Suppressor macrophage treated with lipopolysaccharide for 1 hour (primary cell): ENCODE data around the gene AFMID.
"Not testable (repeated sequence)": the region's sequence is repeated elsewhere in the genome, so short reads cannot be mapped to it uniquely, and the experiment has no call there.

Source experiments
- DNase-seq, 3 donors: peaks; one replicate each; pipeline ENCODE4 v3.0.0-alpha.2; 2020 to 2022

AFMID gene

DNA sequence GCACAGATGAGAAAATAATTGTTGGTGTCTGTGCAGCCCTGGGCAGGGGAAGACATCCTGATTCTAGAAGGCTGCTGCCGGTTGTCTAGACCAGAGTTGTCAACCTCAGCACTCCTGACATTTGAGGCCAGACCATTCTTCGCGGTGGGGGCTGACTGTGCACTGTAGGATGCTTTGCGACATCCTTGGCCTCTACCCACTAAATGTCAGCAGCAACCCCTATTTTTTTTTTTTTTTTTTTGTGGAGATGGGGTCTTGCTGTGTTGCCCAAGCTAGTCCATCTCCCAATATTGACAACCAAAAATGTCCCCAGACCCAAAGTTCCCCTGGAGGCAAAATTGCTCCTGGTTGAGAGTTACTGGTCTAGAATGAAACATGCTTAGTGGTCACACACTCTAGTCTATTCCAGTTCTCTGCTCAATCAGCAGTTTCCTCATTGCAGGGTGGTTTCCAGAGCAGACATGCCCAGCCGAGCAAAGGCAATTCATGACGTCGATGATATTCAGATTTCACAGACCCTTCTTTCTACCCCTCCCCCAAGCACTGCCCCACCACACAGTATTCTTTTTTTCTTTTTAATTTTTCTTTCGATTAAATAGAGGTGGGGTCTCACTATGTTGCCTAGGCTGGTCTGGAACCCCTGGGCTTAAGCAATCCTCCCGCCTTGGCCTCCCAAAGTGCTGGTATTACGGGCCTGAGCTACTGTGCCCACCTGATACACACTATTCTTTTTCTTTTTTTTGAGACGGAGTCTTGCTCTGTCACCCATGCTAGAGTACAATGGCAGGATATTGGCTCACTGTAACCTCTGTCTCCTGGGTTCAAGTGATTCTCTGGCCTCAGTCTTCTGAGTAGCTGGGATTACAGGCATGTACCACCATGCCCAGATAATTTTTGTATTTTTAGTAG lies 32.0 kb upstream of the AFMID start:
- DNase-seq = peak; percentile 88 to 92 (median 92)

- peak in 1 of 3 donors; percentile 48 for DNase-seq
Measured at GRCh38 chr17:78159575-78160158, 27.5 kb upstream of the AFMID start.

DNA sequence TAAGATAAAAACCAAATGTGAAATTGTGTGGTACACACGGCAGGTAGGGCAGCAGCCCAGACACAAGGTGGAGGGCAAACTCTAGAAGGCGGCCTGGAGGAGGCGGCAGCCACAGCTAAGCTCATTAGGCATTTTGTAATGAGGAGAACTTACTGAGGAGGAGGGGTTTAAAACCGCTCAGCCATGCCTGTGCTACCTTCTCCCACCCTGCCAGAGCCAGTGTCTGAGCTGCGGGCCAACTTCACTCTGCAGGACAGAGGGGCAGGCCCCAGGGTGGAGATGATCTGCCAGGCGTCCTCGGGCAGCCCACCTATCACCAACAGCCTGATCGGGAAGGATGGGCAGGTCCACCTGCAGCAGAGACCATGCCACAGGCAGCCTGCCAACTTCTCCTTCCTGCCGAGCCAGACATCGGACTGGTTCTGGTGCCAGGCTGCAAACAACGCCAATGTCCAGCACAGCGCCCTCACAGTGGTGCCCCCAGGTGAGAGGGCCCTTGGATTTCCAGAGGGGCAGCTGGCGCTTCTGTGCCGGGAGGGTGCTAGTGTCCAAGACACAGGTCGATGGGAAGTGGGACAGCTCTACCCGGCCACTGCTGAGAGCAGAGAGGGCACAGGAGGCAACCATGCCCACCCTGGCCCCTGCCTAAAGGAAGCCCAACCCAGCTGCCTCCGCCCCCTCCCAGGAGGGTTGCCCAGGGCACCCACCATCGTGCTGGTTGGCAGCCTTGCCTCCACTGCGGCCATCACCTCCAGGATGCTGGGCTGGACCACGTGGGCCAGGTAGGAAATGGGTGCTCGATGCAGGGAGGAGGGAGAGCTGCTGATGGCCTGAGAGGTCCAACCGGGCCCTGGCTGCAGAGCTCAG lies 23.0 kb upstream of the AFMID start:
- DNase-seq = no peak

DNA sequence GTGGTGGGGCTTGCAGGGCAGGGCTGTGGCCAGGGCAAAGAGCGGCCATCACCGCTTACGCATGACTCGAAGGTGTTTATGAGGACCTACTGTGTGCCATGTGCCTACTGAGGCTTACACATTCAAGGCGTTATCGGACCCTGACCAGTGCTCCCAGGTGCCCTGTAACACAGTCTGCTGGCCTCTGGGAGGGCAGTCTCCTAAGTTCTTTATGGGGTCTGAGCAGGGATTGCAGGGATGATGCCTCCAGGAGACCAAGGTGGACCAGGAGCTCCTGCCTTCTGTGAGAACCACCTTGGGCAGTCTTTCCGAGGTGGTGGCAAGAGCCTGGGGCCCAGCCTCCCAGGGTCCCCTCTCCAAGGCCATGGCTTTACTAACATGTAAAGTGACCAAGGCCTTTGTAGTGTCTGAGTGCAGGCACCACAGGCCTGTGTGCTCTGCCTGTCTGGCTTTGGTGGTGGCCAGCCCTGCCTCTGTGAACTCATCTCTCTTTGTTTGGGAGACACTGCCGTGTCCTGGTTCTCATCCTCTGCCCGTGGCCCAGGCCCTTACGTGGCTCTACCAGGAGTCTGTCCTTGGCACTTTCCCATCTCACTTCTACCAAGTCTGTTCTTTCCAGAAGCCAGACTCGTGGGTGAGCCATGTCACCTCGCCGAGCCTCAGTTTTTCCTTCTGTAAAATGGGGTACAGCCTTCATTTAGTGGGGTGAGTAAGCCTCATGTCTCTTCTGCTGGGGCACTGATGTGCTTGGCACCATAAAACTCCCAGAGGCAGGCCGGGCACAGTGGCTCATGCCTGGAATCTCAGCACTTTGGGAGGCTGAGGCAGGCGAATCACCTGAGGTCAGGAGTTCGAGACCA lies 22.2 kb upstream of the AFMID start:
- DNase-seq = no peak

DNA sequence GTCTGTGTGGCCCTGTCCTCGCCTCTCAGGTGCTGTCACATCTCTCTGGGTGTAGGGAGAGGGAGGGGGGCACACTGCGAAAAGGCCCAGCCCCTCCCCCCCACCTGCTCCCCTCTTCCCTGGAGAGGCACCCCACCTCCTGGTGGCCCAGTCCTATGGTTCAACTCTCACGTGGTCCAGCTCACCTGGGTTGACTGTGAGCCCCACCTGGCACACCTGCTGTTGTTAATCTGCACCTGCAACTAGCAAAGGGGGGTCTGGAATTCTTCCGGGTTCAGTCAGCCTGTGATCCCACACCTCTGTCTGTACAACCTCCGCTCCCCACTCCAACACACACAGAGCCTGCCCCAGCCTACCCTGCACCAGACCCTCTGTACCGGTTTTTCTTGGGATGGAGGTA lies 20.7 kb upstream of the AFMID start:
- DNase-seq = no peak

- peak; percentile 90 to 98 (median 94) for DNase-seq
Measured at GRCh38 chr17:78168242-78168902, 18.8 kb upstream of the AFMID start, which contains the start of gene SYNGR2. SYNGR2 (plus strand) TSS chr17:78168581; CDS start chr17:78168617, 36 bp downstream.

GRCh38 chr17:78168903-78169793 lies 18.0 kb upstream of the AFMID start:
- peak in 2 of 3 donors; percentile 57 to 65 for DNase-seq

DNA sequence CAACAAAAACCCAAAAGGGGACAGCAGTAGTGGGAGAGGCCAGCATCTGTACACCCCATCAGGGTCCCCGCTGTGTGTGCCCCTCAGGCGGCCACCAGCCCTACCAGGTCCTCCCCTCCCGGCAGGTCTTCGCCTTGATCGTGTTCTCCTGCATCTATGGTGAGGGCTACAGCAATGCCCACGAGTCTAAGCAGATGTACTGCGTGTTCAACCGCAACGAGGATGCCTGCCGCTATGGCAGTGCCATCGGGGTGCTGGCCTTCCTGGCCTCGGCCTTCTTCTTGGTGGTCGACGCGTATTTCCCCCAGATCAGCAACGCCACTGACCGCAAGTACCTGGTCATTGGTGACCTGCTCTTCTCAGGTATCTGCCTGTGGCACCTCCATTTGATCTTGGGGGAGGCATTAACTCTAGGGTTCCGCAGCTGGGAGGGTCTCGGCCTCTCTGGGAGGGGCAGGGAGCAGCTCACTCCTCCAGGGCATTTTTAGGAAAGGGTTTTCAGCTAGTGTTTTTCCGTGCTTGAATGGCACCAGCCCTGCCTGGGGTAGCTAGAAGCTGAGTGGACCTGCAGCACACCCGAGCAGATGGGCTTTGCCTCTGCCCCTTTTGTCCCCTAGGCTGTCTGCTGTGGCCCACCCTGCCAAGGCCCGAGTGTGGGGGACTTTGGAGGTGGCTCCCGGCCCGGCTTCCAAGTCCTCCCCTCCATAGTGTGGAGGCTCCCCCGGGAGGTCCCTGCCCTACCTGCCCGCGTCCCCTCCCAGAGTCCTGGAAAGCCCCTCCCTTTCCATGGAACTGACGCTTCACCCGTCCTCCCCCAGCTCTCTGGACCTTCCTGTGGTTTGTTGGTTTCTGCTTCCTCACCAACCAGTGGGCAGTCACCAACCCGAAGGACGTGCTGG lies 16.2 kb upstream of the AFMID start:
- peak; percentile 52 to 67 (median 64) for DNase-seq

- DNase-seq = not testable (repeated sequence)
Measured at GRCh38 chr17:78171591-78172248, 15.4 kb upstream of the AFMID start.

DNA sequence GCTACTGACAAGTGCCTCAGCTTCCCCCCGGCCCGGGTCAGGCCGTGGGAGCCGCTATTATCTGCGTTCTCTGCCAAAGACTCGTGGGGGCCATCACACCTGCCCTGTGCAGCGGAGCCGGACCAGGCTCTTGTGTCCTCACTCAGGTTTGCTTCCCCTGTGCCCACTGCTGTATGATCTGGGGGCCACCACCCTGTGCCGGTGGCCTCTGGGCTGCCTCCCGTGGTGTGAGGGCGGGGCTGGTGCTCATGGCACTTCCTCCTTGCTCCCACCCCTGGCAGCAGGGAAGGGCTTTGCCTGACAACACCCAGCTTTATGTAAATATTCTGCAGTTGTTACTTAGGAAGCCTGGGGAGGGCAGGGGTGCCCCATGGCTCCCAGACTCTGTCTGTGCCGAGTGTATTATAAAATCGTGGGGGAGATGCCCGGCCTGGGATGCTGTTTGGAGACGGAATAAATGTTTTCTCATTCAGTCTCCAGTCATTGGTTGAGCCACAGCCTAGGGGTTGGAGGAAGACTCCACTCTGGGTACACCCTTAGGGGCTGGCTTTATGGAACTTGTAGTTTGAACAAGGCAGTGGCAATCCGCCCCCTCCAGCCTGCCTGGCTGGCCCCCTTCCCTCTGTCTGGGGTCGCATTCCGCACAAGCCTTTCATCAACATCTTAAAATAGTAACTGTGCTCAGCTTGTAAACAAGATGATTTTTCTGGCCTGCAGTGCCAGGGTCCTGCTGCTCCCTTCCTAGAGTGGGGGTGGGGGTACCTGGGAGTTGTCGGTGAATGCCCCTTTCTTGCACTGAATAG lies 14.7 kb upstream of the AFMID start:
- DNase-seq = peak; percentile 67 to 83 (median 68)

DNA sequence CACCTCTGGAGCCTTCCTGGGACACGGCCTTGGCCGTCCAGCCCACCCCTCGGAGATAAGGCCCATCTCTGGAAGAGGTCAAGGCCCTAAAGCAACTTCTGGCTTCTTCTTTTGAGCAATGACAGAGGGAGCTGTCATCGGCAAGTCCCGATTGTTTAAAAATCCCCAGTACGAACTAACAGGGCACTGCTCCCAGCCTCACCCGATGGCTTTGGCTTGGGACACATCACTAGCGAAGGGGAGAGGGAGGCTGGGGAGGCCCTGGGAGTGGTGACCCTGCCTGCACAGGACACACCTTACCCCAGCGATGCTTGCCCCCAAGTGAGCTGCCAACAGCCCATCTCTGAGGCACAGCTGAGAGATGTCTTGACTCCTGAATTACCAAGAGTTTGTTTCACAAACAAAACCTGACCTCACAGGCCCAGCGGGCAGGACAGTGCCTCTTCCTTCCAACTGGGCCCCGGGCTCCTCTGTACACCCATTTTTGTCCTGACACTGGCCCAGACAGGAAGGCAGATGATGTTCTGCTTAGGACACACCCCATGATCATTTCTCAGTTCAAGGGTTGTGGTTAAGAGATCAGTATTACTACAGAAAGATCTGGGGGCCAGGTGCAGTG lies 14.0 kb upstream of the AFMID start:
- DNase-seq = peak; percentile 81 to 86 (median 83)

GRCh38 chr17:78174346-78174869 lies 12.8 kb upstream of the AFMID start:
- DNase-seq = peak; percentile 81 to 88 (median 84)

GRCh38 chr17:78174870-78175642 lies 12.1 kb upstream of the AFMID start:
- DNase-seq = no peak

GRCh38 chr17:78175643-78175981 lies 11.6 kb upstream of the AFMID start:
- no peak for DNase-seq

DNA sequence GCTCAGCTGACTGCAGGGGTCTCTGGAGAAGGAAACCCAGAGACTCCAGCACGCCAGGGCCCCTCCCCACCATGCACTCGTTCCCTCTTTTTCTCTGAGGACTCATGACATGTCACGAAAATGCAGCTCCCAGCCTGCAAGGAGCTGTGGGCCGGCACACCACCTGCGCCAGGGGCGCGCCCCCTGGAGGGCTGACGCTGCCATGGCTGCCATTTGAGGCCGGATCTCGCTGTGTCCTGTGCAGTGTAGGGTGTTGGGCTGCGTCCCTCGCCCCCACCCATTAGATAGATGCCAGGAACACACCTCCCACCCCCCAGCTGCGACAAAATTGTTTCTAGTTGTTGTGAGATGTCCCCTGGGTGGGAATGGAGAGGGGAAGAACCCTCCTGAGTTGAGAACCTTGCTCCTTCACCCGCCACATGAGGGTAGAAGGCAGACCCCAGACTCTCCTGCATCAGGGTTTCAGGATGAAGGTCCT lies 10.6 kb upstream of the AFMID start:
- peak; percentile 74 to 86 (median 79) for DNase-seq

DNA sequence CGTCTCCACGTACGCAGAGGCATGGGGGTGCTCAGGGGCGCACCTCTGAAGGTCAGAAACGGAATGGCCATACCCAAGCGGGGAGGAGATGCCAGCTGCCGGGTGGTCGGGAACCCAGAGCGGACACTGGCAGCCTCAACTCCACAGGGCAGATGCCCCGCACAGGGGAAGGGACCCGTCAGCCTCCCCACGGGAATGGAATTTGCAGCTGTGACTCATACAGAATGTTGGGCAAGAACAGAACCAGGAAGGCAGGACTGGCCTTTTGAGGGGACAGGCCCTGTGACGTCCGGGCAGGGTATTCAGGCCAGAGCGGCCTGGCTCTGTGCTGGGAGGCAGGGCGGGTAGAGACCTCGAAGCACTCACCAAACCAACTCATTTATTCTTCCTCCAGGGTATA lies 7.8 kb upstream of the AFMID start:
- peak; percentile 89 to 93 (median 90) for DNase-seq
